Measurements from ENCODE around the gene PLCG2.

- TF ChIP-seq BHLHE40 (IDR thresholded peaks at IDR 0.05; ENCODE audit: borderline replicate concordance), result no peak
- no peak for TF ChIP-seq ELF4 (IDR thresholded peaks at IDR 0.05)
- TF ChIP-seq FOXM1 (IDR thresholded peaks at IDR 0.05; ENCODE audit: borderline replicate concordance), result no peak
- TF ChIP-seq, protein P1, sequence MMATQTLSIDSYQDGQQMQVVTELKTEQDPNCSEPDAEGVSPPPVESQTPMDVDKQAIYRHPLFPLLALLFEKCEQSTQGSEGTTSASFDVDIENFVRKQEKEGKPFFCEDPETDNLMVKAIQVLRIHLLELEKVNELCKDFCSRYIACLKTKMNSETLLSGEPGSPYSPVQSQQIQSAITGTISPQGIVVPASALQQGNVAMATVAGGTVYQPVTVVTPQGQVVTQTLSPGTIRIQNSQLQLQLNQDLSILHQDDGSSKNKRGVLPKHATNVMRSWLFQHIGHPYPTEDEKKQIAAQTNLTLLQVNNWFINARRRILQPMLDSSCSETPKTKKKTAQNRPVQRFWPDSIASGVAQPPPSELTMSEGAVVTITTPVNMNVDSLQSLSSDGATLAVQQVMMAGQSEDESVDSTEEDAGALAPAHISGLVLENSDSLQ (IDR thresholded peaks at IDR 0.05), result no peak
- no peak for TF ChIP-seq CTBP1 (IDR thresholded peaks at IDR 0.05; ENCODE audit: borderline replicate concordance)
- no peak for TF ChIP-seq SUZ12 (IDR thresholded peaks at IDR 0.05)
- TF ChIP-seq NFRKB (IDR thresholded peaks at IDR 0.05), result no peak
- no peak for TF ChIP-seq ARNT (IDR thresholded peaks at IDR 0.05)
- TF ChIP-seq FOXA1 (IDR thresholded peaks at IDR 0.05), result no peak
- TF ChIP-seq ZNF384 (IDR thresholded peaks at IDR 0.05), result no peak
- TF ChIP-seq FOXK2 (IDR thresholded peaks at IDR 0.05), result no peak
- TF ChIP-seq TARDBP (IDR thresholded peaks at IDR 0.05), result no peak
- TF ChIP-seq SP1 (IDR thresholded peaks at IDR 0.05), result no peak
These were observed 223.7 kb downstream of the PLCG2 start for GRCh38 chr16:82002831-82003230.
